Ascending aorta (tissue), 2 donors: ENCODE data around the gene HOXA10. TPM values are rescaled to one million over a fixed set of nuclear protein-coding genes. Genes with fewer than 3 reads are reported as not detected.
A peak's percentile ranks its signal among the peaks of the same experiment; 100 is the strongest.

ENCODE experiments used
- DNase-seq, 2 donors: peaks; one replicate each; pipeline ENCODE4 v3.0.0-alpha.2; 2019; ENCODE audit warnings: low spot score in 2 of 2
- H3K27ac ChIP-seq, 2 donors: fragments of 200-600 bp; sonication (generic); one replicate each; pipeline ENCODE4 v1.5.1; 2016 to 2017; ENCODE audit warnings: mild to moderate bottlenecking in 1 of 2
- H3K27me3 ChIP-seq: fragments of 200-600 bp; sonication (generic); one replicate; pipeline ENCODE4 v1.5.1; 2017
- H3K36me3 ChIP-seq, 2 donors: fragments of 200-600 bp; sonication (generic); one replicate each; pipeline ENCODE4 v1.5.1; 2016
- H3K4me1 ChIP-seq, 2 donors: fragments of 200-600 bp; sonication (generic); one replicate each; pipeline ENCODE4 v1.5.1; 2016 to 2017; ENCODE audit warnings: mild to moderate bottlenecking in 1 of 2
- H3K4me3 ChIP-seq, 2 donors: fragments of 200-600 bp; sonication (generic); one replicate each; pipeline ENCODE4 v1.5.1; 2016 to 2017; ENCODE audit warnings: mild to moderate bottlenecking in 1 of 2
- H3K9me3 ChIP-seq, 2 donors: fragments of 200-600 bp; sonication (generic); one replicate each; pipeline ENCODE4 v1.5.1; 2016
- intact Hi-C: fragments of 100-400 bp; cut with DNase I; formaldehyde crosslinking; loops from one replicate; pipeline ENCODE4 v1.15.1; 2023
- total RNA-seq: library from RNA; depleted of rRNA; stranded (reverse); fragments of >200 nt; gene quantifications from one replicate; pipeline ENCODE4 v1.1.0, GENCODE V29; 2016
- TF ChIP-seq, protein P1 (sequence below), 3 experiments: fragments of 200-600 bp in 2 of 3; fragments of 450-650 bp in 1 of 3; sonication (generic) in 2 of 3; IDR thresholded peaks; one replicate each; pipeline ENCODE4 v1.5.1; 2016 to 2019; ENCODE audit warnings: antibody characterized with exemption in 3 of 3, mild to moderate bottlenecking in 1 of 3, moderate library complexity in 1 of 3

The HOXA10 gene
- total RNA-seq, 1 donor from 2014 or later = not detected

DNA sequence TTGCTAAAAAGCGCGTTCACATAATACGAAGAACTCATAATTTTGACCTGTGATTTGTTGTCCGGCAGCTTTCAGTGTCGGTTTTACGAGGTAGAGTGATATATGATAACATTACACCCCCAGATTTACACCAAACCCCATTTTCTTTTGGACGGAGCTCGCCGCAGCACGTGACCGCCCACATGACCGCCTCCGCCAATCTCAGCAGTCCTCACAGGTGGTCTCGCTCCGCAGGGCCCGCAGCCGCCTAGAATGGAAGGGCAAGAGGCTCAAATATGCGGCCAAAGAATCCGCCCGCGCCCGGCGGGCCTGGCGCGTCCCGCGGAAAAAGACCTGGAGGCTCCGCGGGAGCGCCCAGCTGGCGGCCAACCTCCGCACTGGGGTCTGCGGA lies 17.6 kb downstream of the HOXA10 start, which contains the start of gene HOXA7:
TSS of gene HOXA7 (minus strand) at position 168 of the 391 bp plus-strand sequence. CDS start at position 38, 130 bp downstream.
- Histone ChIP-seq H3K4me3 (peak within 1 kb of the TSS; percentile 64 to 82), H3K27ac (peak within 1 kb of the TSS; percentile 68 to 73), H3K9me3 (no peaks in the 10 kb centered on the region), H3K4me1 (peaks cover 3 to 11% of the 10 kb centered on the region in 2 donors), H3K36me3 (no peaks in the 10 kb centered on the region), H3K27me3 (no peaks in the 10 kb centered on the region)
- intact Hi-C loops = loop anchor here (5.0 kb wide), 1 partner anchor 1299 kb away; no protein-coding TSS in a partner anchor
- DNase-seq = peak in 1 of 2 donors; percentile 80
- TF ChIP-seq, protein P1, sequence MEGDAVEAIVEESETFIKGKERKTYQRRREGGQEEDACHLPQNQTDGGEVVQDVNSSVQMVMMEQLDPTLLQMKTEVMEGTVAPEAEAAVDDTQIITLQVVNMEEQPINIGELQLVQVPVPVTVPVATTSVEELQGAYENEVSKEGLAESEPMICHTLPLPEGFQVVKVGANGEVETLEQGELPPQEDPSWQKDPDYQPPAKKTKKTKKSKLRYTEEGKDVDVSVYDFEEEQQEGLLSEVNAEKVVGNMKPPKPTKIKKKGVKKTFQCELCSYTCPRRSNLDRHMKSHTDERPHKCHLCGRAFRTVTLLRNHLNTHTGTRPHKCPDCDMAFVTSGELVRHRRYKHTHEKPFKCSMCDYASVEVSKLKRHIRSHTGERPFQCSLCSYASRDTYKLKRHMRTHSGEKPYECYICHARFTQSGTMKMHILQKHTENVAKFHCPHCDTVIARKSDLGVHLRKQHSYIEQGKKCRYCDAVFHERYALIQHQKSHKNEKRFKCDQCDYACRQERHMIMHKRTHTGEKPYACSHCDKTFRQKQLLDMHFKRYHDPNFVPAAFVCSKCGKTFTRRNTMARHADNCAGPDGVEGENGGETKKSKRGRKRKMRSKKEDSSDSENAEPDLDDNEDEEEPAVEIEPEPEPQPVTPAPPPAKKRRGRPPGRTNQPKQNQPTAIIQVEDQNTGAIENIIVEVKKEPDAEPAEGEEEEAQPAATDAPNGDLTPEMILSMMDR (IDR thresholded peaks at IDR 0.05) = no peak

DNA sequence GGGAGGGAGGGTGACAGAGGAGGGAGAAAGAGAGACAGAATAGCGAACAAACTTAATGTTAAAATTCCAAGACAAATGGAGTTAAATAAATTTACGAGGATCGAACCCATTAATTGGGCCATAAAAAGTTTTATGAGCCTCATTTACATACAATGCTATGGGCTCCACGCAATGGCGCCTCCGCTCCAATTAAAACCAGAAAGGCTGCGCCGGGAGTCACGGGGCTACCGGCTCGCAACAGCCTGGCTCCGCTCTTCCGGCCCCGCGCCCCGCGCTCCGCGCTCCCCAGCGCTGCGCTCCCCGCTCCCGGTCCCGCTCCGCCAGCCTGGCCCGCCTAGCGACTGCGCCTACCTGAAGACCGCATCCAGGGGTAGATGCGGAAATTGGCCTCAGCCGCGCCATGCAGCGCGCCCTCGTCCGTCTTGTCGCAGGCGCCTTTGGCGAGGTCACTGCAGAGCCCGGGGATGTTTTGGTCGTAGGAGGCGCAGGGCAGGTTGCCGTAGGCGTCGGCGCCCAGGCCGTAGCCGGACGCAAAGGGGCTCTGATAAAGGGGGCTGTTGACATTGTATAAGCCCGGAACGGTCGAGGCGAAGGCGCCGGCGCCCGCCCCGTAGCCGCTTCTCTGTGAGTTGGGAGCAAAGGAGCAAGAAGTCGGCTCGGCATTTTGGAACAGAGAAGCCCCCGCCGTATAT lies 18.2 kb downstream of the HOXA10 start:
- Histone ChIP-seq H3K36me3 (no peaks in the 10 kb centered on the region), H3K9me3 (no peaks in the 10 kb centered on the region), H3K4me1 (peaks cover 3 to 15% of the 10 kb centered on the region in 2 donors), H3K27me3 (no peaks in the 10 kb centered on the region), H3K27ac (peak overlapping the region; percentile 68 to 73), H3K4me3 (peak overlapping the region; percentile 64 to 82)
- intact Hi-C loops = loop anchor here (5.0 kb wide), 1 partner anchor 1299 kb away; no protein-coding TSS in a partner anchor
- DNase-seq = peak in 1 of 2 donors; percentile 65
- TF ChIP-seq, protein P1 (IDR thresholded peaks at IDR 0.05) = no peak

DNA sequence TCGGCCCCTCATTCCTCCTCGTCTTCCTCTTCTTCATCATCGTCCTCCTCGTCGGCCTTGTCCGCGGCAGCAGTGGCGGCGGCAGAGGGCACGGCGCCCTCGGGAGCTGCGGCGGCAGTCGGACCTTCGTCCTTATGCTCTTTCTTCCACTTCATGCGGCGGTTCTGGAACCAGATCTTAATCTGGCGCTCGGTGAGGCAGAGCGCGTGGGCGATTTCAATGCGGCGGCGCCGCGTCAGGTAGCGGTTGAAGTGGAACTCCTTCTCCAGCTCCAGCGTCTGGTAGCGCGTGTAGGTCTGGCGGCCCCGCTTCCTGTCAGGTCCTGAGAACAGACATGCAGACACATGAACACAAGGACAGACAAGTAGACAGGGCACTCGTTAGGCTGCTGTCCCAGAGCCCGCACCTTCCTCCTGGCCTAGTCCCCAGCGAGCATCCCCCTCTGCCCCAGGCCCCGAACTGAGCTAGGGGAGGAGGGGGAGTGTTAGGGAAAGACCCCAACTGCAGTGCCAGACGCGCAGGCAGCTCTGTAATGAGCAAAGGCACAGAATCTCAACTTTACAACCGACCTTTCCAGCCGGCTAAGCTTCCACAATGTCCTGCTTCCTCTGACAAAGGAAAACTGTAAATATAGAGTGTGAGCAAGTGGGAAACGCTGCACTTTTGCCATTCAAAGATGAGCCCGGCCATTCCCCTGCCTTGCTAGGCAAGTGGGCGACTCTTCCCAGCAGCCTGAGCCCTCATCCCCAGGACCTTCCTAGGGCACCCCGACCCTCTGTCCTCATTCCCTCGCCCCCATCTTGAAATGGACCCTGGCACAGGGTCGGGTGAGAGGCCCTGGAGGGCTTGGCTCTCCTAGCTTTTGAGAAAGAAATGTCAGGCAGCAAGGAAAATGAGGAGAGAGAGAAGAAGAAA lies 19.0 kb downstream of the HOXA10 start:
- H3K4me1 ChIP-seq = peaks cover 3 to 20% of the 10 kb centered on the region in 2 donors
- H3K4me3 ChIP-seq = peak overlapping the region; percentile 64 to 82
- H3K36me3 ChIP-seq = no peaks in the 10 kb centered on the region
- H3K9me3 ChIP-seq = no peaks in the 10 kb centered on the region
- TF ChIP-seq, protein P1 (IDR thresholded peaks at IDR 0.05) = no peak
- H3K27ac ChIP-seq = peak overlapping the region in 1 of 2 donors; percentile 73
- H3K27me3 ChIP-seq = no peaks in the 10 kb centered on the region
- DNase-seq = peak in 1 of 2 donors; percentile 64
- intact Hi-C loops = loop anchor here (5.0 kb wide), 1 partner anchor 1298 kb away; no protein-coding TSS in a partner anchor

DNA sequence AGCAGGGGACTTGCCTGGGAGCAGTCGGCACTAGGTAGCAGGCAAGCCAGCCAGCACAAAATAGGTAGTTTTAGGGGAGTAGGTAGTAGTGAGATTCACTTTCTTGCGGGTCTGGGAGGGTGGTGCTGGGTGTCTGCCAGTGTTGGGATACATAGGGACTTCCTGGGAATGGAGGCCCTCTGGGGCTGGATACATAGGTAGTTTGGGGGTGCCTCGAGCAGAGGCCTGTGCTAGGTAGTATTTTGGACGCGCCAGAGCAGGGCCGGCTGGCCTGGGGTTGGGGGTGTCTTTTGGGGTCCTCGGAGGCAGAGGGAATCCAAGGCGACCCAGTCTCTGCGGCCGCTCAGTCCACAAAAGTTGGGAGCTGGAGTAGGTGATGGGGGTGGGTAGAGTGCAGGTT lies 19.8 kb downstream of the HOXA10 start:
- H3K4me3 ChIP-seq = no peak overlapping the region
- TF ChIP-seq, protein P1 (IDR thresholded peaks at IDR 0.05) = no peak
- H3K27ac ChIP-seq = no peak overlapping the region
- DNase-seq = peak in 1 of 2 donors; percentile 41
- no peaks in the 10 kb centered on the region for H3K27me3 ChIP-seq
- intact Hi-C loops = no loop called here
- H3K36me3 ChIP-seq = no peaks in the 10 kb centered on the region
- peaks cover 3 to 28% of the 10 kb centered on the region in 2 donors for H3K4me1 ChIP-seq
- H3K9me3 ChIP-seq = no peaks in the 10 kb centered on the region

DNA sequence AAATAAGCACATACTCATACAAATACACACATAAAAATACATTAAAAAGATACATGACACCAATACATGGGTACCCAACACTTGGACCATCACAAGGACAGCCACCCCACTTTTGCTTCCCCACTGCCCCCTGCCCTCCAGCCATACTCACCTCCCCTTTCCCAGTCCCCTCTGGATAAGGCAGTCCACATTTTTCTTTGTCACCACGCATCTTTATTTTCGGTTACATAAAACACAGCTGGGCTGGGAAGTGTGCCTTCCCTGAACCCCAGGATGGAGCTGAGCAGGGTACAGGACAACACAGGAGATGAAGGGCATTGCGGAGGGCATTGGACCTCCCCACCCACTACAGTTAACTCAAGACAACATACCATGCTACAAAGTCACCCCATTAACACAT lies 20.6 kb downstream of the HOXA10 start:
- peak in 1 of 2 donors; percentile 45 for DNase-seq
- H3K4me3 ChIP-seq = no peak overlapping the region
- H3K27me3 ChIP-seq = no peaks in the 10 kb centered on the region
- TF ChIP-seq, protein P1 (IDR thresholded peaks at IDR 0.05) = no peak
- H3K4me1 ChIP-seq = peaks cover 3 to 33% of the 10 kb centered on the region in 2 donors
- H3K27ac ChIP-seq = no peak overlapping the region
- intact Hi-C loops = no loop called here
- H3K36me3 ChIP-seq = no peaks in the 10 kb centered on the region
- H3K9me3 ChIP-seq = no peaks in the 10 kb centered on the region
